Subcutaneous preadipocyte (primary cell): ENCODE data around the gene KIF7. TPM values are rescaled to one million over a fixed set of nuclear protein-coding genes. Genes with fewer than 3 reads are reported as not detected.

Experiments
- total RNA-seq: library from RNA; depleted of rRNA; stranded (reverse); fragments of >200 nt; gene quantifications from 2 replicates; pipeline ENCODE4 v1.2.3, GENCODE V29; 2012

The KIF7 gene
- total RNA-seq, result 8.8 and 10.0 TPM in 2 replicates

GRCh38 chr15:89654847-89655805 lies at the start of gene KIF7:
TSS of gene KIF7 (minus strand) at chr15:89655467. CDS start at chr15:89652930, 2,537 bp downstream.

GRCh38 chr15:89690276-89691218 lies 35.3 kb upstream of the KIF7 start, which contains the start of the genes PEX11A and WDR93:
TSS of gene PEX11A (minus strand) at chr15:89690754. CDS start at chr15:89690632, 122 bp downstream.
TSS of gene WDR93 (plus strand) at chr15:89690811. CDS start at chr15:89701747, 10,936 bp downstream.

GRCh38 chr15:89679212-89679611 lies 23.9 kb upstream of the KIF7 start, which contains the start of gene PLIN1:
TSS of gene PLIN1 (minus strand) at chr15:89679367. CDS start at chr15:89677489, 1,878 bp downstream.

Other genes with a start within 250 kb of the KIF7 start
- not detected in 2 replicates for gene RHCG, start 158.9 kb downstream of the KIF7 start, total RNA-seq
- gene TICRR, start 80.0 kb downstream of the KIF7 start, total RNA-seq, result 6.2 and 11.9 TPM in 2 replicates
- not detected in 2 replicates for gene PLIN1, start 23.9 kb upstream of the KIF7 start, total RNA-seq
- gene PEX11A, start 35.3 kb upstream of the KIF7 start, total RNA-seq, result 2.5 and 5.5 TPM in 2 replicates
- under 0.01 TPM in 1 of 2 replicates, not detected in the other for gene WDR93, start 35.3 kb upstream of the KIF7 start, total RNA-seq
- gene MESP1, start 95.8 kb upstream of the KIF7 start, total RNA-seq, result 0.20 TPM in 1 of 2 replicates, not detected in the other
- gene MESP2, start 120.9 kb upstream of the KIF7 start, total RNA-seq, result 0.78 and 1.1 TPM in 2 replicates
- gene ANPEP, start 159.4 kb upstream of the KIF7 start, total RNA-seq, result 514 and 670 TPM in 2 replicates
- gene AP3S2, start 238.5 kb upstream of the KIF7 start, total RNA-seq, result 36.7 and 43.2 TPM in 2 replicates